ENCODE results near the gene HNF4A. TPM values are rescaled to one million over a fixed set of nuclear protein-coding genes. Genes with fewer than 3 reads are reported as not detected.

The HNF4A gene
- total and polyA plus RNA-seq, 2 of the 13 experiments (the other 11 are each of a cell fraction or from before 2014, with no cell fraction given), result 80.9 to 169 TPM

DNA sequence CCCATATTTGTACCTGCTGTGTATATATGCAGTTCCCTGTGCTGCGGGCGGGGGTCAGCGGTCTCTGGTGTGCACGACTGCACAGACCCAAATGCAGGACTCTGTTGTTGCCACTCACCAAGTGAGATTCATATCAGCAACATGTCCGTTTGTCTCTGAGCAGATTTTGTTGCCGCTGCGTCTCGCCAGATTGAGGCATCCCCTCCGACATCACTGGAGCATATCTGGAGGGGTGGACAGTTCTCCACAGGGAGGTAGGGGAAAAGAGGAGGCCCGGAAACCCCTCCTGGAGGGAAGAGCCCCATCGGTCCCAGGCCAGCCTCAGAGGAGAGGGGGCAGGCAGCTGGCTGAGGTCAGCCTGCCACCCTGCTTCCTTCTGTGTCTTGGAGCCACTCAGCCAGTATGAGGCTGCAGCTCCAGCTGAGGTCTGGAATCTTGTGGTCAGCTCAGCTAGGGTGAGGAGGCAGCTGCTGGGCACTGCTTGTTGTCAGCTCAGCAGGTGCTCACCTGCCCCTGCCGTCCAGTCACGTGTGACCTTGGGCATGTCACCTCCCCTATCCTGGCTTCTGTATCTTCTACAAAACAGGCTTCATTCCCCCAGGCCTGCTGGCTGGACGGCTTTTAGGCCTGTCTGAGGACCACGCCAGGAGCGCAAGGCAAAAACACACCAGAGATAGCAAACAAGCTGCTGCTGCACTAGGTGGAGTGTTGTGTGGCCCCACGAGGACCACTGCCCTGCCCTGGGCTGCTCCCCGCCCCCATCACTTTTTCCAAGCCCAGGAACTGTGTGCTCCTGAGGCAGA is 47.1 kb downstream of the HNF4A start:
- Histone ChIP-seq H2AFZ (ENCODE audit: low read length) (no peak overlapping the region), H3K4me2 (ENCODE audit: low read depth, low read length) (peak overlapping the region; percentile 91), H3K79me2 (ENCODE audit: insufficient read depth, low read length) (peaks cover 68% of the 10 kb centered on the region), H3K4me3 (replicated peaks in 1 of 3; ENCODE audit: insufficient read depth in 1 of 3, low read depth in 2 of 3, low read length in 3 of 3) (peak overlapping the region; percentile 74 to 87 (median 84)), H3K27me3 (ENCODE audit: control insufficient read depth in 1 of 2, insufficient read depth in 2 of 2, low read length in 2 of 2) (no peaks in the 10 kb centered on the region; a peak in 1 of 5 replicates), H3K4me1 (ENCODE audit: insufficient read depth, low read length) (peaks cover 86% of the 10 kb centered on the region), H3K9me3 (ENCODE audit: low read length) (no peaks in the 10 kb centered on the region), H3K9ac (ENCODE audit: insufficient read depth, low read depth, low read length) (peak overlapping the region; percentile 80), H3K27ac (ENCODE audit: extremely low read length, insufficient read depth, low read length) (peak overlapping the region; percentile 68), H4K20me1 (ENCODE audit: insufficient read depth, low read length) (peaks cover 17% of the 10 kb centered on the region; the same call in 1 of the 2 replicates), H3K36me3 (replicated peaks in 1 of 2; ENCODE audit: control insufficient read depth in 1 of 2, insufficient read depth in 2 of 2, low read length in 2 of 2) (peaks cover 30 to 32% of the 10 kb centered on the region in 2 experiments)
- ChIA-PET POLR2A (interaction anchor here (0.7 to 3.5 kb wide), 15 partner anchors 9 to 101 kb away, joined by 3 to 100 read pairs (median 4); partner anchors contain the start of genes HNF4A and TTPAL), CTCF (ENCODE audit: low intra/inter-chr PET ratio, low total read pairs) (interaction anchor here (1.3 kb wide), 1 partner anchor 18 kb away, joined by 5 read pairs; no protein-coding TSS in a partner anchor)
- FAIRE-seq, result no peak
- intact Hi-C loops (cut with micrococcal nuclease; ENCODE audit: unreplicated experiment), result loop anchor here (1.0 kb wide), 2 partner anchors 9 to 15 kb away; no protein-coding TSS in a partner anchor
- DNase-seq (ENCODE audit: low spot score), result peak; percentile 56
- in situ Hi-C loops (cut with HindIII; ENCODE audit: extremely low pct_ligation_motif_present, low pct_unique_long_range_greater_than_20kb), result no loop called here
- WGBS (ENCODE audit: low lambda C conversion rate), result 2% methylated on average over 17 of the region's 18 CpGs
- ATAC-seq, result peak; percentile 58
- no TSS peak for BruUV-seq (replicated peaks)
- TF ChIP-seq ZNF251 (CRISPR knock-in tag; IDR thresholded peaks at IDR 0.05), result 0 out of 2 replicates have a peak, but pooled peaks have one; percentile 24
- TF ChIP-seq ZEB1 (IDR thresholded peaks at IDR 0.05; ENCODE audit: insufficient replicate concordance, low read depth), result peak; percentile 57
- TF ChIP-seq ZNF674 (CRISPR knock-in tag; IDR thresholded peaks at IDR 0.05; ENCODE audit: low read depth), result peak; percentile 95; the same call in 1 of the 2 replicates
- TF ChIP-seq, protein P1, sequence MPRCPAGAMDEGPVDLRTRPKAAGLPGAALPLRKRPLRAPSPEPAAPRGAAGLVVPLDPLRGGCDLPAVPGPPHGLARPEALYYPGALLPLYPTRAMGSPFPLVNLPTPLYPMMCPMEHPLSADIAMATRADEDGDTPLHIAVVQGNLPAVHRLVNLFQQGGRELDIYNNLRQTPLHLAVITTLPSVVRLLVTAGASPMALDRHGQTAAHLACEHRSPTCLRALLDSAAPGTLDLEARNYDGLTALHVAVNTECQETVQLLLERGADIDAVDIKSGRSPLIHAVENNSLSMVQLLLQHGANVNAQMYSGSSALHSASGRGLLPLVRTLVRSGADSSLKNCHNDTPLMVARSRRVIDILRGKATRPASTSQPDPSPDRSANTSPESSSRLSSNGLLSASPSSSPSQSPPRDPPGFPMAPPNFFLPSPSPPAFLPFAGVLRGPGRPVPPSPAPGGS (CRISPR knock-in tag; IDR thresholded peaks at IDR 0.05), result peak; percentile 48
- no peak; the same call in none of the 2 replicates for TF ChIP-seq ZNF350 (CRISPR knock-in tag; IDR thresholded peaks at IDR 0.05; ENCODE audit: borderline replicate concordance, low read depth)
- no peak for TF ChIP-seq PHB2 (IDR thresholded peaks at IDR 0.05; ENCODE audit: partially characterized antibody)
- TF ChIP-seq GTF3A (CRISPR knock-in tag; conservative IDR thresholded peaks at IDR 0.05), result peak; percentile 93; the same call in 1 of the 2 replicates
- TF ChIP-seq SPEN (CRISPR knock-in tag; IDR thresholded peaks at IDR 0.05; ENCODE audit: low read depth), result peak; percentile 40; the same call in 1 of the 2 replicates
- peak; percentile 83; the same call in 1 of the 2 replicates for TF ChIP-seq ZNF570 (CRISPR knock-in tag; IDR thresholded peaks at IDR 0.05; ENCODE audit: borderline replicate concordance)
- TF ChIP-seq ZZZ3 (CRISPR knock-in tag; IDR thresholded peaks at IDR 0.05; ENCODE audit: borderline replicate concordance), result 0 out of 2 replicates have a peak, but pooled peaks have one; percentile 57
- TF ChIP-seq, protein P2, sequence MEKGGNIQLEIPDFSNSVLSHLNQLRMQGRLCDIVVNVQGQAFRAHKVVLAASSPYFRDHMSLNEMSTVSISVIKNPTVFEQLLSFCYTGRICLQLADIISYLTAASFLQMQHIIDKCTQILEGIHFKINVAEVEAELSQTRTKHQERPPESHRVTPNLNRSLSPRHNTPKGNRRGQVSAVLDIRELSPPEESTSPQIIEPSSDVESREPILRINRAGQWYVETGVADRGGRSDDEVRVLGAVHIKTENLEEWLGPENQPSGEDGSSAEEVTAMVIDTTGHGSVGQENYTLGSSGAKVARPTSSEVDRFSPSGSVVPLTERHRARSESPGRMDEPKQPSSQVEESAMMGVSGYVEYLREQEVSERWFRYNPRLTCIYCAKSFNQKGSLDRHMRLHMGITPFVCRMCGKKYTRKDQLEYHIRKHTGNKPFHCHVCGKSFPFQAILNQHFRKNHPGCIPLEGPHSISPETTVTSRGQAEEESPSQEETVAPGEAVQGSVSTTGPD (CRISPR knock-in tag; IDR thresholded peaks at IDR 0.05), result no peak
- TF ChIP-seq SOX13 (IDR thresholded peaks at IDR 0.05), result no peak
- TF ChIP-seq SOX13 (CRISPR knock-in tag; conservative IDR thresholded peaks at IDR 0.05 in 1 of 2, IDR thresholded peaks at IDR 0.05 in 1 of 2), result peak in 1 of 2 experiments; percentile 70; a peak in 2 of 4 replicates
- peak; percentile 95; the same call in 1 of the 2 replicates for TF ChIP-seq ZNF383 (CRISPR knock-in tag; IDR thresholded peaks at IDR 0.05; ENCODE audit: borderline replicate concordance)
- TF ChIP-seq HES4 (CRISPR knock-in tag; IDR thresholded peaks at IDR 0.05; ENCODE audit: borderline replicate concordance), result peak; percentile 73
- TF ChIP-seq IRX3 (CRISPR knock-in tag; IDR thresholded peaks at IDR 0.05; ENCODE audit: borderline replicate concordance, low read depth), result no peak
- no peak for TF ChIP-seq XBP1 (CRISPR knock-in tag; IDR thresholded peaks at IDR 0.05)
- TF ChIP-seq, protein P3, sequence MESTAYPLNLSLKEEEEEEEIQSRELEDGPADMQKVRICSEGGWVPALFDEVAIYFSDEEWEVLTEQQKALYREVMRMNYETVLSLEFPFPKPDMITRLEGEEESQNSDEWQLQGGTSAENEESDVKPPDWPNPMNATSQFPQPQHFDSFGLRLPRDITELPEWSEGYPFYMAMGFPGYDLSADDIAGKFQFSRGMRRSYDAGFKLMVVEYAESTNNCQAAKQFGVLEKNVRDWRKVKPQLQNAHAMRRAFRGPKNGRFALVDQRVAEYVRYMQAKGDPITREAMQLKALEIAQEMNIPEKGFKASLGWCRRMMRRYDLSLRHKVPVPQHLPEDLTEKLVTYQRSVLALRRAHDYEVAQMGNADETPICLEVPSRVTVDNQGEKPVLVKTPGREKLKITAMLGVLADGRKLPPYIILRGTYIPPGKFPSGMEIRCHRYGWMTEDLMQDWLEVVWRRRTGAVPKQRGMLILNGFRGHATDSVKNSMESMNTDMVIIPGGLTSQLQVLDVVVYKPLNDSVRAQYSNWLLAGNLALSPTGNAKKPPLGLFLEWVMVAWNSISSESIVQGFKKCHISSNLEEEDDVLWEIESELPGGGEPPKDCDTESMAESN (CRISPR knock-in tag; conservative IDR thresholded peaks at IDR 0.05), result no peak
